Esophagus (tissue), 2 donors: ENCODE results near the gene CCRL2. TPM values are rescaled to one million over a fixed set of nuclear protein-coding genes. Genes with fewer than 3 reads are reported as not detected.

Experiments used
- H3K27ac ChIP-seq, 2 donors: one replicate each; pipeline ENCODE4 v1.5.1; 2013; ENCODE audit warnings: low read depth in 2 of 2, mild to moderate bottlenecking in 2 of 2, inconsistent platforms in 1 of 2, low read length in 1 of 2, moderate library complexity in 1 of 2
- H3K27me3 ChIP-seq, 2 donors: one replicate each; pipeline ENCODE4 v1.6.1; 2013; ENCODE audit warnings: low read length in 2 of 2, control low read depth in 1 of 2, mild to moderate bottlenecking in 1 of 2; ENCODE audit not compliant: insufficient read depth in 2 of 2, control insufficient read depth in 1 of 2
- H3K36me3 ChIP-seq, 2 donors: one replicate each; pipeline ENCODE4 v1.6.1; 2013; ENCODE audit warnings: low read length in 1 of 2; ENCODE audit not compliant: control insufficient read depth in 2 of 2, insufficient read depth in 2 of 2
- H3K4me1 ChIP-seq, 2 donors: one replicate each; pipeline ENCODE4 v1.6.1; 2013; ENCODE audit warnings: low read length in 1 of 2; ENCODE audit not compliant: control insufficient read depth in 2 of 2, insufficient read depth in 2 of 2
- H3K4me3 ChIP-seq, 2 donors: one replicate each; pipeline ENCODE4 v1.5.1; 2013; ENCODE audit warnings: low read length in 2 of 2, mild to moderate bottlenecking in 2 of 2, low read depth in 1 of 2, moderate library complexity in 1 of 2
- H3K9me3 ChIP-seq, 2 donors: one replicate each; pipeline ENCODE4 v1.6.1; 2013; ENCODE audit warnings: mild to moderate bottlenecking in 2 of 2, low read depth in 1 of 2, low read length in 1 of 2, moderate library complexity in 1 of 2; ENCODE audit not compliant: control insufficient read depth in 2 of 2, insufficient read depth in 1 of 2
- WGBS, 2 donors: extraction: QIAGEN DNeasy Blood & Tissue Kit; methylation state at CpG; one replicate each; pipeline ENCODE4 v1.1.7; 2013; 5-methylcytosine and 5-hydroxymethylcytosine counted together
- polyA plus RNA-seq, 2 donors: library from polyadenylated mRNA; stranded (reverse); fragments of 200-250 nt; gene quantifications; one replicate each; pipeline ENCODE4 v1.2.3, GENCODE V29; 2013
- donor health status: healthy with polysubstance abuse.
- donor health status: Bipolar disorder and iron deficiency.

The CCRL2 gene
- polyA plus RNA-seq, 2 donors, result 0.28 to 0.29 TPM

- Histone ChIP-seq H3K4me1 (peaks cover 0 to 3% of the 10 kb centered on the region in 2 donors), H3K27me3 (no peaks in the 10 kb centered on the region), H3K27ac (no peak overlapping the region), H3K4me3 (no peak overlapping the region), H3K36me3 (no peaks in the 10 kb centered on the region), H3K9me3 (no peaks in the 10 kb centered on the region)
- WGBS, 2 donors, result 43 to 49% methylated on average over 2 of the region's 2 CpGs
These were observed 14.0 kb upstream of the CCRL2 start for GRCh38 chr3:46393011-46393410.

GRCh38 chr3:46393554-46394434, 13.3 kb upstream of the CCRL2 start:
- WGBS, 2 donors, result 72 to 78% methylated on average over 8 of the region's 8 CpGs
- H3K4me3 ChIP-seq, result no peak overlapping the region
- H3K36me3 ChIP-seq, result no peaks in the 10 kb centered on the region
- peaks cover 0 to 3% of the 10 kb centered on the region in 2 donors for H3K4me1 ChIP-seq
- H3K27me3 ChIP-seq, result no peaks in the 10 kb centered on the region
- no peaks in the 10 kb centered on the region for H3K9me3 ChIP-seq
- no peak overlapping the region for H3K27ac ChIP-seq

GRCh38 chr3:46395210-46395661, 11.8 kb upstream of the CCRL2 start:
- Histone ChIP-seq H3K36me3 (no peaks in the 10 kb centered on the region), H3K27me3 (no peaks in the 10 kb centered on the region), H3K4me3 (no peak overlapping the region), H3K27ac (no peak overlapping the region), H3K4me1 (peaks cover 0 to 3% of the 10 kb centered on the region in 2 donors), H3K9me3 (no peaks in the 10 kb centered on the region)
- 76 to 84% methylated on average over 6 of the region's 6 CpGs for WGBS, 2 donors

GRCh38 chr3:46395766-46396530, 11.1 kb upstream of the CCRL2 start:
- H3K9me3 ChIP-seq, result no peaks in the 10 kb centered on the region
- H3K4me1 ChIP-seq, result peaks cover 0 to 3% of the 10 kb centered on the region in 2 donors
- H3K27me3 ChIP-seq, result no peaks in the 10 kb centered on the region
- H3K27ac ChIP-seq, result no peak overlapping the region
- H3K4me3 ChIP-seq, result no peak overlapping the region
- H3K36me3 ChIP-seq, result no peaks in the 10 kb centered on the region
- WGBS, 2 donors, result 66 to 77% methylated on average over 6 of the region's 6 CpGs

GRCh38 chr3:46397111-46397510, 9.9 kb upstream of the CCRL2 start:
- no peak overlapping the region for H3K4me3 ChIP-seq
- H3K9me3 ChIP-seq, result no peaks in the 10 kb centered on the region
- no peaks in the 10 kb centered on the region for H3K36me3 ChIP-seq
- H3K27me3 ChIP-seq, result no peaks in the 10 kb centered on the region
- H3K27ac ChIP-seq, result no peak overlapping the region
- H3K4me1 ChIP-seq, result peaks cover 0 to 3% of the 10 kb centered on the region in 2 donors
- WGBS, 2 donors, result 65 to 75% methylated on average over 7 of the region's 7 CpGs

- Histone ChIP-seq H3K4me1 (peaks cover 0 to 3% of the 10 kb centered on the region in 2 donors), H3K36me3 (no peaks in the 10 kb centered on the region), H3K9me3 (no peaks in the 10 kb centered on the region), H3K27ac (no peak overlapping the region), H3K4me3 (no peak overlapping the region), H3K27me3 (no peaks in the 10 kb centered on the region)
- 92 to 93% methylated on average over 6 of the region's 6 CpGs for WGBS, 2 donors
These were observed 8.7 kb upstream of the CCRL2 start for GRCh38 chr3:46398186-46398955.

GRCh38 chr3:46399098-46399497, 8.0 kb upstream of the CCRL2 start:
- H3K27ac ChIP-seq, result no peak overlapping the region
- H3K4me1 ChIP-seq, result no peaks in the 10 kb centered on the region
- 81 to 82% methylated on average over 2 of the region's 2 CpGs for WGBS, 2 donors
- H3K4me3 ChIP-seq, result no peak overlapping the region
- H3K9me3 ChIP-seq, result no peaks in the 10 kb centered on the region
- no peaks in the 10 kb centered on the region for H3K27me3 ChIP-seq
- H3K36me3 ChIP-seq, result no peaks in the 10 kb centered on the region

GRCh38 chr3:46399557-46399956, 7.5 kb upstream of the CCRL2 start:
- Histone ChIP-seq H3K27ac (no peak overlapping the region), H3K36me3 (no peaks in the 10 kb centered on the region), H3K4me3 (no peak overlapping the region), H3K9me3 (no peaks in the 10 kb centered on the region), H3K4me1 (no peaks in the 10 kb centered on the region), H3K27me3 (no peaks in the 10 kb centered on the region)
- WGBS, 2 donors, result 67 to 70% methylated on average over 2 of the region's 2 CpGs

- no peak overlapping the region for H3K4me3 ChIP-seq
- no peaks in the 10 kb centered on the region for H3K4me1 ChIP-seq
- H3K27me3 ChIP-seq, result no peaks in the 10 kb centered on the region
- no peaks in the 10 kb centered on the region for H3K9me3 ChIP-seq
- no peak overlapping the region for H3K27ac ChIP-seq
- no peaks in the 10 kb centered on the region for H3K36me3 ChIP-seq
- WGBS, 2 donors, result 72 to 80% methylated on average over 8 of the region's 8 CpGs
These were observed 6.9 kb upstream of the CCRL2 start for GRCh38 chr3:46400000-46400734.
